CD14-positive monocyte (primary cell): Measurements from ENCODE around the gene UBR7. TPM values are rescaled to one million over a fixed set of nuclear protein-coding genes. Genes with fewer than 3 reads are reported as not detected.
"Not testable (repeated sequence)": the region's sequence is repeated elsewhere in the genome, so short reads cannot be mapped to it uniquely, and the experiment has no call there.

ENCODE experiments used
- DNase-seq, 3 donors: peaks; one replicate each; pipeline ENCODE4 v3.0.0-alpha.2; 2011 to 2022
- H2AFZ ChIP-seq: 2 replicates; pipeline ENCODE4 v1.6.0; 2012; ENCODE audit warnings: mild to moderate bottlenecking, low read depth, low read length, inconsistent platforms; ENCODE audit not compliant: insufficient read depth, poor library complexity, severe bottlenecking
- H3K27ac ChIP-seq, 2 donors: 1 replicate in 1 of 2; 2 replicates in 1 of 2; pipeline ENCODE4 v1.5.1; 2012 to 2013; ENCODE audit warnings: low read length in 2 of 2, control low read depth in 1 of 2, inconsistent platforms in 1 of 2, low read depth in 1 of 2, mild to moderate bottlenecking in 1 of 2
- H3K27me3 ChIP-seq, 2 donors: one replicate each; pipeline versions ENCODE4 v1.6.0 to v1.6.1; 2011 to 2013; ENCODE audit warnings: low read length in 2 of 2; ENCODE audit not compliant: control insufficient read depth in 2 of 2, insufficient read depth in 2 of 2
- H3K36me3 ChIP-seq, 2 donors: replicated peaks in 1 of 2; 1 replicate in 1 of 2; 2 replicates in 1 of 2; pipeline versions ENCODE4 v1.5.1 to v1.6.1; 2012 to 2013; ENCODE audit warnings: low read length in 2 of 2, control low read depth in 1 of 2, inconsistent platforms in 1 of 2, mild to moderate bottlenecking in 1 of 2; ENCODE audit not compliant: insufficient read depth in 2 of 2, control insufficient read depth in 1 of 2
- H3K4me1 ChIP-seq, 2 donors: 1 replicate in 1 of 2; 2 replicates in 1 of 2; pipeline versions ENCODE4 v1.5.1 to v1.6.1; 2012 to 2013; ENCODE audit warnings: low read length in 2 of 2, control low read depth in 1 of 2, inconsistent platforms in 1 of 2, mild to moderate bottlenecking in 1 of 2, moderate library complexity in 1 of 2; ENCODE audit not compliant: insufficient read depth in 2 of 2, control insufficient read depth in 1 of 2
- H3K4me2 ChIP-seq: replicated peaks from 2 replicates; pipeline ENCODE3; 2012; ENCODE audit warnings: low read length, moderate library complexity, mild to moderate bottlenecking; ENCODE audit not compliant: poor library complexity, severe bottlenecking; ENCODE audit errors: extremely low read depth
- H3K4me3 ChIP-seq, 3 experiments: fragments of 200-600 bp in 1 of 3; sonication (generic) in 1 of 3; replicated peaks in 1 of 3; 1 replicate in 2 of 3; 2 replicates in 1 of 3; pipeline ENCODE4 v1.5.1; 2011 to 2013; ENCODE audit warnings: low read length in 3 of 3, mild to moderate bottlenecking in 3 of 3, control low read depth in 2 of 3, low read depth in 2 of 3, inconsistent platforms in 1 of 3, moderate library complexity in 1 of 3
- H3K79me2 ChIP-seq: 2 replicates; pipeline ENCODE4 v1.6.0; 2012; ENCODE audit warnings: mild to moderate bottlenecking, control low read depth, inconsistent platforms, low read length, moderate library complexity; ENCODE audit not compliant: insufficient read depth
- H3K9ac ChIP-seq: 2 replicates; pipeline ENCODE4 v1.6.0; 2017; ENCODE audit warnings: low read length, mild to moderate bottlenecking; ENCODE audit not compliant: insufficient read depth, poor library complexity, severe bottlenecking
- H3K9me3 ChIP-seq, 2 donors: replicated peaks in 1 of 2; 1 replicate in 1 of 2; 2 replicates in 1 of 2; pipeline versions ENCODE4 v1.5.1 to v1.6.1; 2012 to 2013; ENCODE audit warnings: low read length in 2 of 2, control low read depth in 1 of 2; ENCODE audit not compliant: control insufficient read depth in 1 of 2, insufficient read depth in 1 of 2
- H4K20me1 ChIP-seq: 2 replicates; pipeline ENCODE4 v1.6.0; 2012; ENCODE audit warnings: mild to moderate bottlenecking, low read length, control low read depth, moderate library complexity; ENCODE audit not compliant: insufficient read depth
- H3K27ac Mint-ChIP-seq, 7 donors: one replicate each; pipeline ENCODE4 v1.8.0; 2020; ENCODE audit warnings: mild to moderate bottlenecking in 7 of 7, mixed read lengths in 7 of 7, moderate library complexity in 6 of 7, inconsistent platforms in 2 of 7
- H3K27me3 Mint-ChIP-seq, 3 donors: one replicate each; pipeline ENCODE4 v1.8.0; 2021 to 2022; ENCODE audit warnings: low read depth in 3 of 3, mild to moderate bottlenecking in 3 of 3, mixed read lengths in 3 of 3, moderate library complexity in 3 of 3, inconsistent platforms in 1 of 3
- H3K36me3 Mint-ChIP-seq, 2 donors: one replicate each; pipeline ENCODE4 v1.8.0; 2020; ENCODE audit warnings: mixed read lengths in 2 of 2, inconsistent platforms in 1 of 2, mild to moderate bottlenecking in 1 of 2
- H3K4me1 Mint-ChIP-seq: one replicate; pipeline ENCODE4 v1.8.0; 2020; ENCODE audit warnings: mild to moderate bottlenecking, mixed read lengths
- H3K4me3 Mint-ChIP-seq, 2 donors: one replicate each; pipeline ENCODE4 v1.8.0; 2020; ENCODE audit warnings: mild to moderate bottlenecking in 2 of 2, mixed read lengths in 2 of 2, moderate library complexity in 1 of 2
- H3K9me3 Mint-ChIP-seq, 7 donors: one replicate each; pipeline ENCODE4 v1.8.0; 2020 to 2022; ENCODE audit warnings: mixed read lengths in 7 of 7, mild to moderate bottlenecking in 6 of 7, moderate library complexity in 6 of 7, inconsistent platforms in 2 of 7
- CTCF ChIP-seq: fragments of 200-600 bp; IDR thresholded peaks from one replicate; pipeline ENCODE4 v1.8.0; 2022; ENCODE audit warnings: antibody characterized with exemption, mild to moderate bottlenecking
- WGBS: methylation state at CpG from one replicate; pipeline ENCODE4 v1.1.5; 2013; ENCODE audit warnings: missing lambda C conversion rate; ENCODE audit not compliant: insufficient coverage; 5-methylcytosine and 5-hydroxymethylcytosine counted together
- intact Hi-C, 2 donors: fragments of 100-400 bp; cut with micrococcal nuclease; formaldehyde crosslinking; loops; one replicate each; pipeline versions ENCODE4 v1.15.0 to v1.15.1; 2023
- polyA plus RNA-seq, 3 donors: library from polyadenylated mRNA; depleted of rRNA in 1 of 3; unstranded in 2 of 3; stranded (reverse) in 1 of 3; fragments of 300-500 nt in 2 of 3; fragments of >200 nt in 1 of 3; fragmentation: Illumina TruSeq in 2 of 3; gene quantifications; 1 replicate in 2 of 3; 2 replicates in 1 of 3; pipeline ENCODE4 v1.2.3, GENCODE V29; 2012 to 2021

Gene UBR7
- polyA plus RNA-seq, 3 donors: 8.2 to 16.7 (median 14.0) TPM

GRCh38 chr14:93173943-93174395 is 33.1 kb upstream of the UBR7 start:
- no peaks in the 10 kb centered on the region for H3K27me3 ChIP-seq
- Mint-ChIP-seq H3K27ac (no peak overlapping the region), H3K36me3 (no peaks in the 10 kb centered on the region), H3K4me3 (peak overlapping the region in 1 of 2 donors; percentile 1), H3K27me3 (peaks cover 0 to 4% (median 3%) of the 10 kb centered on the region in 3 donors), H3K4me1 (peaks cover 2% of the 10 kb centered on the region), H3K9me3 (no peaks in the 10 kb centered on the region)
- intact Hi-C loops: loop anchor here in 1 of 2 donors (10.0 kb wide), 1 partner anchor 219 kb away; no protein-coding TSS in a partner anchor
- TF ChIP-seq CTCF: no peak
- no peaks in the 10 kb centered on the region for H3K36me3 ChIP-seq
- no peaks in the 10 kb centered on the region for H4K20me1 ChIP-seq
- no peaks in the 10 kb centered on the region for H3K4me1 ChIP-seq
- H3K9me3 ChIP-seq: no peaks in the 10 kb centered on the region
- H3K9ac ChIP-seq: no peak overlapping the region
- H2AFZ ChIP-seq: no peak overlapping the region
- H3K4me3 ChIP-seq: no peak overlapping the region
- no peak overlapping the region for H3K4me2 ChIP-seq
- no peak for DNase-seq
- no peak overlapping the region for H3K27ac ChIP-seq
- H3K79me2 ChIP-seq: no peaks in the 10 kb centered on the region
- 95% methylated on average over 6 of the region's 10 CpGs for WGBS

GRCh38 chr14:93174731-93175130 is 32.3 kb upstream of the UBR7 start:
- H3K36me3 ChIP-seq, H3K27me3 ChIP-seq, H3K27me3 Mint-ChIP-seq, H3K9me3 Mint-ChIP-seq, H3K27ac Mint-ChIP-seq, H3K4me1 ChIP-seq, H3K27ac ChIP-seq, H3K9me3 ChIP-seq, H3K4me3 ChIP-seq, H3K36me3 Mint-ChIP-seq, H3K79me2 ChIP-seq, H3K9ac ChIP-seq, H3K4me2 ChIP-seq, DNase-seq, H4K20me1 ChIP-seq, H2AFZ ChIP-seq, H3K4me1 Mint-ChIP-seq, H3K4me3 Mint-ChIP-seq: not testable (repeated sequence)
- intact Hi-C loops: loop anchor here (5.0 to 10.0 kb wide), 2 partner anchors 62 to 220 kb away; no protein-coding TSS in a partner anchor
- WGBS: 97% methylated on average over 4 of the region's 5 CpGs
